Parathyroid adenoma (tissue), 2 donors: ENCODE results near the gene FASTK.

ENCODE experiments used
- H2AFZ ChIP-seq: fragments of 300-600 bp; sonication (generic); one replicate; pipeline ENCODE4 v1.7.0; 2017; ENCODE audit warnings: antibody characterized with exemption, mild to moderate bottlenecking
- H3K27ac ChIP-seq: fragments of 300-600 bp; sonication (generic); one replicate; pipeline ENCODE4 v1.7.0; 2017
- H3K27me3 ChIP-seq: fragments of 300-600 bp; sonication (generic); one replicate; pipeline ENCODE4 v1.7.0; 2017; ENCODE audit warnings: low read length; ENCODE audit not compliant: control insufficient read depth, insufficient read depth
- H3K36me3 ChIP-seq: fragments of 300-600 bp; sonication (generic); one replicate; pipeline ENCODE4 v1.7.0; 2017; ENCODE audit warnings: low read length; ENCODE audit not compliant: control insufficient read depth, insufficient read depth
- H3K4me1 ChIP-seq: fragments of 300-600 bp; sonication (generic); one replicate; pipeline ENCODE4 v1.7.0; 2017; ENCODE audit warnings: control low read depth
- H3K4me2 ChIP-seq: fragments of 300-600 bp; sonication (generic); one replicate; pipeline ENCODE4 v1.7.0; 2017; ENCODE audit warnings: low read length
- H3K4me3 ChIP-seq: fragments of 300-600 bp; sonication (generic); one replicate; pipeline ENCODE4 v1.7.0; 2017; ENCODE audit warnings: low read depth, low read length
- H3K79me2 ChIP-seq: fragments of 300-600 bp; sonication (generic); one replicate; pipeline ENCODE4 v1.7.0; 2017; ENCODE audit warnings: control low read depth
- H3K9ac ChIP-seq: fragments of 300-600 bp; sonication (generic); one replicate; pipeline ENCODE4 v1.7.0; 2017; ENCODE audit warnings: mild to moderate bottlenecking
- H3K9me3 ChIP-seq: fragments of 300-600 bp; sonication (generic); one replicate; pipeline ENCODE4 v1.7.0; 2017; ENCODE audit warnings: low read length; ENCODE audit not compliant: control insufficient read depth
- TF ChIP-seq, protein P1 (sequence below): fragments of 300-600 bp; sonication (generic); IDR thresholded peaks from one replicate; pipeline ENCODE4 v1.7.0; 2017; ENCODE audit warnings: antibody characterized with exemption, mild to moderate bottlenecking
- donor health status: primary hyperparathyroidism.

FASTK gene

DNA sequence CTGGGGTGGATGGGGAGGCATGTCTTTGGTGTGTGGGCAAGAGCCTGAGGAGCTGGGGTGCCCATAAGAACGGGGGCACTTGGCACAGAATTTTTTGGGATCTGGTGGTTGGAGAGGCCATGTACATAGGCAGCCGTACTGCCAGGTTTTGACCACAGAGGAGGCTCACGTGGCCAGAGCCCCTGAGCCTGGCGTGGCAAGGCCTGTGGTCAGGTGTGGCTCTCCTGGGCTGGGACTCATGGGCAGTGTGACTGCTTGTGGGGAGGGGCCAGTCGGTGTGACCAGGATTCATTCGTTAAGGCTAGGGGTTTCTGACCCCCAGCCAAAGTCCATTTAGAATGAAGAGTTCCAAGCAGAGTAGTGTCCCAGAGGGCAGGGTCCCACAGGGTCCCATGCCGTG lies 43.9 kb upstream of the FASTK start:
- TF ChIP-seq, protein P1, sequence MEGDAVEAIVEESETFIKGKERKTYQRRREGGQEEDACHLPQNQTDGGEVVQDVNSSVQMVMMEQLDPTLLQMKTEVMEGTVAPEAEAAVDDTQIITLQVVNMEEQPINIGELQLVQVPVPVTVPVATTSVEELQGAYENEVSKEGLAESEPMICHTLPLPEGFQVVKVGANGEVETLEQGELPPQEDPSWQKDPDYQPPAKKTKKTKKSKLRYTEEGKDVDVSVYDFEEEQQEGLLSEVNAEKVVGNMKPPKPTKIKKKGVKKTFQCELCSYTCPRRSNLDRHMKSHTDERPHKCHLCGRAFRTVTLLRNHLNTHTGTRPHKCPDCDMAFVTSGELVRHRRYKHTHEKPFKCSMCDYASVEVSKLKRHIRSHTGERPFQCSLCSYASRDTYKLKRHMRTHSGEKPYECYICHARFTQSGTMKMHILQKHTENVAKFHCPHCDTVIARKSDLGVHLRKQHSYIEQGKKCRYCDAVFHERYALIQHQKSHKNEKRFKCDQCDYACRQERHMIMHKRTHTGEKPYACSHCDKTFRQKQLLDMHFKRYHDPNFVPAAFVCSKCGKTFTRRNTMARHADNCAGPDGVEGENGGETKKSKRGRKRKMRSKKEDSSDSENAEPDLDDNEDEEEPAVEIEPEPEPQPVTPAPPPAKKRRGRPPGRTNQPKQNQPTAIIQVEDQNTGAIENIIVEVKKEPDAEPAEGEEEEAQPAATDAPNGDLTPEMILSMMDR: no peak
- Histone ChIP-seq H3K27me3 (no peaks in the 10 kb centered on the region), H3K4me2 (no peak overlapping the region), H3K79me2 (peaks cover 25% of the 10 kb centered on the region), H3K36me3 (no peaks in the 10 kb centered on the region), H3K9ac (no peak overlapping the region), H3K4me1 (no peaks in the 10 kb centered on the region), H3K4me3 (no peak overlapping the region), H3K9me3 (no peaks in the 10 kb centered on the region), H3K27ac (no peak overlapping the region), H2AFZ (no peak overlapping the region)

DNA sequence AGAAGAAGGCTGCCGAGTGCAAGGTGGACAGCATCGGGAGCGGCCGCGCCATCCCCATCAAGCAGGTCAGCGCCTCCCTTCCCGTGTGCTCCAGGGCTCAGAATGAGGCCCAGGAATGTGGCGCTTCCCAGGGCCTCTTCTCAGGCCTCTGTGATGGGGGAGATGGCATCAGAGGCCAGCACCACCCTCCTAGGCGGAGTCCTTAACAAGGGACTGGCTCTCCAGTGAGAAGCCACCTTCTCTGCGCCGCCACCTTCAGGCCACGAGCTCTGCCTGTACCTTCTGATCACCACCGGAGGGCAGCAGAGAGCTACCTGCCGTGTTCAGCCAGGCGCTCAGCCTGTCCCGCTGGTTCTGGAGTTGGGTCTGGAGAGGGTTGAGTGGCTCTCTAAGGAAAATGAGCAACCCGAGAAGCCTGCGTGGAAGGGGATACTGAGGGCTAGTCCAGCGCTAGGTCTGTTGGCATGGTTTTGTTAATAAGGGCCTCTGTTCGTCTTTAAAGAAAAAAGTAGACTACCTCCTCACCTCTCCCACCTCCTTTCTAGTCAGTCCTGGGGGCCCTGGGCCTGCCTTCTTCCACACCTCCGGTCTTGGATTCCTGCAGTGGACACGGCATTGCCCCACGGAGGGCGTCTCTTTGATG lies 43.3 kb upstream of the FASTK start:
- no peaks in the 10 kb centered on the region for H3K36me3 ChIP-seq
- peaks cover 22% of the 10 kb centered on the region for H3K79me2 ChIP-seq
- no peaks in the 10 kb centered on the region for H3K9me3 ChIP-seq
- no peaks in the 10 kb centered on the region for H3K27me3 ChIP-seq
- H3K4me3 ChIP-seq: no peak overlapping the region
- no peak overlapping the region for H2AFZ ChIP-seq
- TF ChIP-seq, protein P1: peak; percentile 99
- H3K9ac ChIP-seq: no peak overlapping the region
- no peak overlapping the region for H3K4me2 ChIP-seq
- H3K27ac ChIP-seq: no peak overlapping the region
- no peaks in the 10 kb centered on the region for H3K4me1 ChIP-seq

DNA sequence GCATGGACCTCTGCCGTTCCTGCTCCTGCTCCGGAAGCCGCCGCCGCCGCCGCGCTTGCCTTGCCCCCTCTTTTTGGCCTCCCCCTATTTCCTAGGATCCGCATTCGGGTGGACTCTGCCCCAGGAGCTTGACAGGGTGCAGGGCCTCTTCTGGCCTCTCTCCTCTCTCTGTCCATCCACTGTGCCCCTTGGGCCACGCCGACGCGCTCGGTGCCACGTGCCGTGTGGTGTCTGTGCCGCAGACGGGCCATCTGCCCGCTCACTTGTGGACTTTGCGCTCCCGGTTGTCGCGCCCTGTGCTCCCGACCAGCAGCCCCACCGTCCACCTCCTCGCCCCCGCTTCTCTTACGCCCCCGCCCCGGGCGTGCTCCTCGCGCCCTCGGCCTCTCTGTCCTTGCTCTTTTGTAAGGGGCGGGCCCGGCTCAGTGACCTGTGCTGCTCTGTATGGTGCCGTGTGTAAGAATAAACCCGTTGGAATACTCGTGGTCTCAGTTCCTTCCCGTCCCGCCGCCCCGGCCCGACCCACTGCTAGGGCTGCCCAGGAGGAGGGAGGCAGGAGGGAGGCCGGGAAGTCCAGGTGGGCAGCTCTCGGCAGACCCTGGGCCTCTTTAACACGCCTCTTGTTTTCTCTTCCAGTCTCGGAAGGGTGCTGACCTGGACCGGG lies 42.7 kb upstream of the FASTK start:
- Histone ChIP-seq H3K36me3 (no peaks in the 10 kb centered on the region), H3K79me2 (peaks cover 17% of the 10 kb centered on the region), H3K4me1 (no peaks in the 10 kb centered on the region), H3K4me3 (no peak overlapping the region), H3K27me3 (no peaks in the 10 kb centered on the region), H3K9me3 (no peaks in the 10 kb centered on the region), H3K27ac (no peak overlapping the region), H2AFZ (no peak overlapping the region), H3K9ac (no peak overlapping the region), H3K4me2 (no peak overlapping the region)
- TF ChIP-seq, protein P1: no peak

DNA sequence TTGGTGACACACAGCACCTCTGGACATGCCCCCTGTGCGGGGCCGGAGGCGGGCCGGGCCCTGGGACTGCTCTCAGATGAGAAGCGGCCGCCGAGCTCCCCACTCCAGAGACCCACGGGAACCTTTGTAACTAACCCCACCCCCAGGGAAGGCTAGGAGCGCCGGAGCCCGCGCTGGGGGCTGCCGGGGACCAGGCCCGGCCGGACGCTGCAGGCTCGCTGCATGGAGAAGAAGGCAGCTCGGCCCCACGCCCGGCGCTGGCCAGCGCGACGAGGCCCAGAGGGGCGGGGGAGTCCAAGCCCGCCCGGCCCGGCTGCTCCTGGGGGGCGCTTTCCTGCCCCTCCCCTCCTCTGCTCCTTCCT lies 42.2 kb upstream of the FASTK start:
- H2AFZ ChIP-seq: no peak overlapping the region
- no peaks in the 10 kb centered on the region for H3K4me1 ChIP-seq
- no peak overlapping the region for H3K9ac ChIP-seq
- no peaks in the 10 kb centered on the region for H3K27me3 ChIP-seq
- H3K4me2 ChIP-seq: no peak overlapping the region
- H3K27ac ChIP-seq: no peak overlapping the region
- H3K79me2 ChIP-seq: peaks cover 17% of the 10 kb centered on the region
- no peaks in the 10 kb centered on the region for H3K9me3 ChIP-seq
- TF ChIP-seq, protein P1: no peak
- no peak overlapping the region for H3K4me3 ChIP-seq
- no peaks in the 10 kb centered on the region for H3K36me3 ChIP-seq

DNA sequence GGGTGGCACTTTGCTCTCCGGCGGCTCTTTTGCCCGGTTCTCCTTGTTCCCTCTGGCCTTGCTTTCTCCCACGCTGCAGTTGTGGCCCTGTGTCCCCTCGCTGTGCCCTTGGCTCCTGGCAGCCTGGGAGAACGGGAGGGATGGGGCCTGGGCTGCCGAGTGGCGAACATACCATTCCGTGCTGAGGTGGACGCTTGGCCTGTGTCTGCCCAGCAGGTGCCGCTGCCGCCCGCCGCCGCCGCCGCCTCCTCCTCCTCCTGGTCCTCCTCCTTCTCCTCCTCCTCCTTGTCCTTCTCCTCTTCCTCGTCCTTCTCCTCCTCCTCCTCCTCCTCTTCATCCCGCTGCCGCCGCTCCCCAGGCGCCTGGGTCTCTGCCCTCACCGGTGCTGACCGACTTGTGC lies 41.7 kb upstream of the FASTK start:
- Histone ChIP-seq H3K27ac (no peak overlapping the region), H3K79me2 (peaks cover 17% of the 10 kb centered on the region), H3K9ac (no peak overlapping the region), H2AFZ (no peak overlapping the region), H3K4me3 (no peak overlapping the region), H3K4me2 (no peak overlapping the region), H3K9me3 (no peaks in the 10 kb centered on the region), H3K27me3 (no peaks in the 10 kb centered on the region), H3K4me1 (no peaks in the 10 kb centered on the region), H3K36me3 (no peaks in the 10 kb centered on the region)
- TF ChIP-seq, protein P1: no peak
